K562 (cell line): ENCODE data around the gene HEXD.

Source experiments
- BHLHE40 ChIP-seq: IDR thresholded peaks from 2 replicates; pipeline ENCODE4 v1.6.1; 2011; ENCODE audit warnings: low read length, improper control_type of control experiment
- EGR1 ChIP-seq: fragments of 450-650 bp; conservative IDR thresholded peaks from 2 replicates; pipeline ENCODE4 v1.6.1; 2017; ENCODE audit warnings: mild to moderate bottlenecking
- HCFC1 ChIP-seq: IDR thresholded peaks from 2 replicates; pipeline ENCODE4 v1.6.1; 2012; ENCODE audit warnings: low read depth, low read length, improper control_type of control experiment
- MXI1 ChIP-seq: IDR thresholded peaks from 2 replicates; pipeline ENCODE4 v1.6.1; 2011; ENCODE audit warnings: low read depth, mild to moderate bottlenecking, improper control_type of control experiment, low read length
- POLR2AphosphoS2 ChIP-seq: IDR thresholded peaks from 2 replicates; pipeline ENCODE4 v1.6.1; 2012; ENCODE audit warnings: low read length, improper control_type of control experiment
- POLR2AphosphoS5 ChIP-seq: IDR thresholded peaks from 2 replicates; pipeline ENCODE4 v1.6.1; 2011; ENCODE audit warnings: mild to moderate bottlenecking, low read depth, low read length, moderate library complexity; ENCODE audit not compliant: control insufficient read depth, insufficient read depth
- SMARCA4 ChIP-seq: fragments of 450-650 bp; IDR thresholded peaks from 2 replicates; pipeline ENCODE4 v1.6.1; 2016
- SOX6 ChIP-seq: fragments of 450-650 bp; IDR thresholded peaks from 2 replicates; pipeline ENCODE4 v1.6.1; 2014; ENCODE audit warnings: mild to moderate bottlenecking
- SREBF1 ChIP-seq: fragments of 150-350 bp; IDR thresholded peaks from 2 replicates; pipeline ENCODE4 v1.6.1; 2014; ENCODE audit warnings: antibody characterized with exemption, low read depth, low read length, borderline replicate concordance
- TF ChIP-seq, protein P1 (sequence below): sonication (generic); formaldehyde crosslinking; IDR thresholded peaks from 2 replicates; pipeline ENCODE4 v1.8.1; 2023; ENCODE audit warnings: mild to moderate bottlenecking, missing genetic modification reagents
- TF ChIP-seq, protein P2 (sequence below), 3 experiments: IDR thresholded peaks in 2 of 3; conservative IDR thresholded peaks in 1 of 3; 2 replicates each; pipeline ENCODE4 v1.5.1; 2011 to 2012; ENCODE audit warnings: low read length in 3 of 3, mild to moderate bottlenecking in 3 of 3, control low read depth in 2 of 3, improper control_type of control experiment in 1 of 3, inconsistent platforms in 1 of 3, low read depth in 1 of 3, mixed read lengths in 1 of 3, moderate library complexity in 1 of 3; ENCODE audit not compliant: insufficient read depth in 2 of 3

DNA sequence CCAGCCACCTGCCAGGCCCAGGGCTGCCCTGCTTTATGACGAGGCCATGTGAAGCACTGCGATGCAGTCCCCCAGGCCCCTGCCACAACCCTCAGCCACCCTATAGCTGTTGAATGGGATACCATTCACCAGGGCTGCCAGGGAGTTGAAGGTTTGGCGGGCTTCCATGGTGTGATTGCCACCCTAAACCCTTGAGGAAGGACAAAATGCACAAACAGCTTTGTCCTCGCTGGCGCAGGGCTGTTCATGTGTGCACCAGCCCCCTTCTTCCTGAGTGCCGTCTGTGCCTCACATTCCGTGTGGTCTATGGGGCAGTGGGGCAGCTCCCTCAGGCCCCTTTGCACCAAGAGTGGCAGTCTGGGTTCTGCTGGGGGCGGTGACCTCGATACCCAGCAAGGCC is 65.7 kb downstream of the HEXD start:
- TF ChIP-seq MXI1 (no peak), POLR2AphosphoS2 (no peak; the same call in 1 of the 2 replicates), SMARCA4 (no peak), EGR1 (no peak), SOX6 (no peak), BHLHE40 (no peak), POLR2AphosphoS5 (no peak), SREBF1 (no peak), HCFC1 (no peak)
- TF ChIP-seq, protein P1, sequence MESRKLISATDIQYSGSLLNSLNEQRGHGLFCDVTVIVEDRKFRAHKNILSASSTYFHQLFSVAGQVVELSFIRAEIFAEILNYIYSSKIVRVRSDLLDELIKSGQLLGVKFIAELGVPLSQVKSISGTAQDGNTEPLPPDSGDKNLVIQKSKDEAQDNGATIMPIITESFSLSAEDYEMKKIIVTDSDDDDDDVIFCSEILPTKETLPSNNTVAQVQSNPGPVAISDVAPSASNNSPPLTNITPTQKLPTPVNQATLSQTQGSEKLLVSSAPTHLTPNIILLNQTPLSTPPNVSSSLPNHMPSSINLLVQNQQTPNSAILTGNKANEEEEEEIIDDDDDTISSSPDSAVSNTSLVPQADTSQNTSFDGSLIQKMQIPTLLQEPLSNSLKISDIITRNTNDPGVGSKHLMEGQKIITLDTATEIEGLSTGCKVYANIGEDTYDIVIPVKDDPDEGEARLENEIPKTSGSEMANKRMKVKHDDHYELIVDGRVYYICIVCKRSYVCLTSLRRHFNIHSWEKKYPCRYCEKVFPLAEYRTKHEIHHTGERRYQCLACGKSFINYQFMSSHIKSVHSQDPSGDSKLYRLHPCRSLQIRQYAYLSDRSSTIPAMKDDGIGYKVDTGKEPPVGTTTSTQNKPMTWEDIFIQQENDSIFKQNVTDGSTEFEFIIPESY, result no peak
- TF ChIP-seq, protein P2, sequence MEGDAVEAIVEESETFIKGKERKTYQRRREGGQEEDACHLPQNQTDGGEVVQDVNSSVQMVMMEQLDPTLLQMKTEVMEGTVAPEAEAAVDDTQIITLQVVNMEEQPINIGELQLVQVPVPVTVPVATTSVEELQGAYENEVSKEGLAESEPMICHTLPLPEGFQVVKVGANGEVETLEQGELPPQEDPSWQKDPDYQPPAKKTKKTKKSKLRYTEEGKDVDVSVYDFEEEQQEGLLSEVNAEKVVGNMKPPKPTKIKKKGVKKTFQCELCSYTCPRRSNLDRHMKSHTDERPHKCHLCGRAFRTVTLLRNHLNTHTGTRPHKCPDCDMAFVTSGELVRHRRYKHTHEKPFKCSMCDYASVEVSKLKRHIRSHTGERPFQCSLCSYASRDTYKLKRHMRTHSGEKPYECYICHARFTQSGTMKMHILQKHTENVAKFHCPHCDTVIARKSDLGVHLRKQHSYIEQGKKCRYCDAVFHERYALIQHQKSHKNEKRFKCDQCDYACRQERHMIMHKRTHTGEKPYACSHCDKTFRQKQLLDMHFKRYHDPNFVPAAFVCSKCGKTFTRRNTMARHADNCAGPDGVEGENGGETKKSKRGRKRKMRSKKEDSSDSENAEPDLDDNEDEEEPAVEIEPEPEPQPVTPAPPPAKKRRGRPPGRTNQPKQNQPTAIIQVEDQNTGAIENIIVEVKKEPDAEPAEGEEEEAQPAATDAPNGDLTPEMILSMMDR (IDR thresholded peaks at IDR 0.05 in 2 of 3, conservative IDR thresholded peaks at IDR 0.05 in 1 of 3; ENCODE audit: insufficient read depth in 2 of 3, low read depth in 1 of 3, low read length in 3 of 3), result no peak
